PFSK-1 (cell line): ENCODE measurements around the gene FOXO3.

Experiments
- FOXP2 ChIP-seq: optimal IDR thresholded peaks from 2 replicates; pipeline ENCODE3; 2011; ENCODE audit warnings: borderline replicate concordance, control low read depth, inconsistent platforms; ENCODE audit not compliant: insufficient read depth; ENCODE audit errors: extremely low read length, extremely low read depth
- POLR2AphosphoS5 ChIP-seq: IDR thresholded peaks from 2 replicates; pipeline ENCODE4 v1.6.1; 2012; ENCODE audit warnings: low read depth, mild to moderate bottlenecking, control low read depth, low read length, moderate library complexity
- REST ChIP-seq, 2 experiments: IDR thresholded peaks; 2 replicates each; pipeline versions ENCODE4 v1.6.1 to v1.8.0; 2011 to 2012; ENCODE audit warnings: low read depth in 2 of 2, low read length in 2 of 2, control low read depth in 1 of 2, inconsistent platforms in 1 of 2, mild to moderate bottlenecking in 1 of 2, moderate library complexity in 1 of 2; ENCODE audit not compliant: insufficient read depth in 1 of 2
- SIN3A ChIP-seq: IDR thresholded peaks from 2 replicates; pipeline ENCODE4 v1.6.1; 2012; ENCODE audit warnings: mild to moderate bottlenecking, low read length, moderate library complexity, borderline replicate concordance; ENCODE audit not compliant: insufficient read depth
- TAF1 ChIP-seq: IDR thresholded peaks from 2 replicates; pipeline ENCODE4 v1.6.1; 2012; ENCODE audit warnings: low read length, control low read depth, borderline replicate concordance; ENCODE audit not compliant: insufficient read depth

FOXO3 gene

GRCh38 chr6:108675226-108676200 is 114.8 kb downstream of the FOXO3 start:
- TF ChIP-seq TAF1: no peak
- TF ChIP-seq POLR2AphosphoS5: no peak
- no peak for TF ChIP-seq FOXP2
- TF ChIP-seq SIN3A: no peak
- no peak for TF ChIP-seq REST (IDR thresholded peaks at IDR 0.05; ENCODE audit: insufficient read depth in 1 of 2, low read depth in 2 of 2, low read length in 2 of 2)

GRCh38 chr6:108676555-108676954 is 115.8 kb downstream of the FOXO3 start:
- TF ChIP-seq REST (IDR thresholded peaks at IDR 0.05; ENCODE audit: insufficient read depth in 1 of 2, low read depth in 2 of 2, low read length in 2 of 2) (no peak), SIN3A (no peak), POLR2AphosphoS5 (no peak), TAF1 (no peak), FOXP2 (no peak)

GRCh38 chr6:108677357-108677756 is 116.6 kb downstream of the FOXO3 start:
- no peak for TF ChIP-seq REST (IDR thresholded peaks at IDR 0.05; ENCODE audit: insufficient read depth in 1 of 2, low read depth in 2 of 2, low read length in 2 of 2)
- TF ChIP-seq SIN3A: no peak
- no peak for TF ChIP-seq FOXP2
- no peak for TF ChIP-seq TAF1
- TF ChIP-seq POLR2AphosphoS5: no peak

GRCh38 chr6:108677894-108678293 is 117.2 kb downstream of the FOXO3 start:
- no peak for TF ChIP-seq TAF1
- TF ChIP-seq SIN3A: no peak
- TF ChIP-seq FOXP2: no peak
- no peak for TF ChIP-seq REST (IDR thresholded peaks at IDR 0.05; ENCODE audit: insufficient read depth in 1 of 2, low read depth in 2 of 2, low read length in 2 of 2)
- no peak for TF ChIP-seq POLR2AphosphoS5
